ENCODE data around the gene SBNO2. TPM values are rescaled to one million over a fixed set of nuclear protein-coding genes. Genes with fewer than 3 reads are reported as not detected.
A peak's percentile ranks its signal among the peaks of the same experiment; 100 is the strongest.

SBNO2 gene
- total and polyA plus RNA-seq, 9 of the 15 experiments (the other 6 are each of a cell fraction or from before 2014, with no cell fraction given), result 0.01 to 46.2 (median 6.7) TPM

DNA sequence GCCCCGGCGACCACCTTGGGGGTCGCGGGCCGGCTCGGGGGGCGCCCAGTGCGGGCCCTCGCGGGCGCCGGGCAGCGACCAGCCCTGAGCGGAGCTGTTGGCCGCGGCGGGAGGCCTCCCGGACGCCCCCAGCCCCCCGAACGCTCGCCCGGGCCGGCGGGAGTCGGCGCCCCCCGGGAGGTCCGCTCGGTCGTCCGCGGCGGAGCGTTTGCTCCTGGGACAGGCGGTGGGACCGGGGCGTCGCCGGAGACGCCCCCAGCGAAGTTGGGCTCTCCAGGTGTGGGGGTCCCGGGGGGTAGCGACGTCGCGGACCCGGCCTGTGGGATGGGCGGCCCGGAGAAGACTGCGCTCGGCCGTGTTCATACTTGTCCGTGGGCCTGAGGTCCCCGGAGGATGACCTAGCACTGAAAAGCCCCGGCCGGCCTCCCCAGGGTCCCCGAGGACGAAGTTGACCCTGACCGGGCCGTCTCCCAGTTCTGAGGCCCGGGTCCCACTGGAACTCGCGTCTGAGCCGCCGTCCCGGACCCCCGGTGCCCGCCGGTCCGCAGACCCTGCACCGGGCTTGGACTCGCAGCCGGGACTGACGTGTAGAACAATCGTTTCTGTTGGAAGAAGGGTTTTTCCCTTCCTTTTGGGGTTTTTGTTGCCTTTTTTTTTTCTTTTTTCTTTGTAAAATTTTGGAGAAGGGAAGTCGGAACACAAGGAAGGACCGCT, 32.2 kb upstream of the SBNO2 start (continued):
- TF ChIP-seq ZBTB7A (IDR thresholded peaks at IDR 0.05; ENCODE audit: borderline replicate concordance, control insufficient read depth, low read depth, low read length), result peak; percentile 51; the same call in 1 of the 2 replicates
- TF ChIP-seq, protein P1, sequence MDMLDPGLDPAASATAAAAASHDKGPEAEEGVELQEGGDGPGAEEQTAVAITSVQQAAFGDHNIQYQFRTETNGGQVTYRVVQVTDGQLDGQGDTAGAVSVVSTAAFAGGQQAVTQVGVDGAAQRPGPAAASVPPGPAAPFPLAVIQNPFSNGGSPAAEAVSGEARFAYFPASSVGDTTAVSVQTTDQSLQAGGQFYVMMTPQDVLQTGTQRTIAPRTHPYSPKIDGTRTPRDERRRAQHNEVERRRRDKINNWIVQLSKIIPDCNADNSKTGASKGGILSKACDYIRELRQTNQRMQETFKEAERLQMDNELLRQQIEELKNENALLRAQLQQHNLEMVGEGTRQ (CRISPR knock-in tag; IDR thresholded peaks at IDR 0.05), result no peak
- TF ChIP-seq MAFK (IDR thresholded peaks at IDR 0.05; ENCODE audit: low read length), result no peak
- TF ChIP-seq, protein P2, sequence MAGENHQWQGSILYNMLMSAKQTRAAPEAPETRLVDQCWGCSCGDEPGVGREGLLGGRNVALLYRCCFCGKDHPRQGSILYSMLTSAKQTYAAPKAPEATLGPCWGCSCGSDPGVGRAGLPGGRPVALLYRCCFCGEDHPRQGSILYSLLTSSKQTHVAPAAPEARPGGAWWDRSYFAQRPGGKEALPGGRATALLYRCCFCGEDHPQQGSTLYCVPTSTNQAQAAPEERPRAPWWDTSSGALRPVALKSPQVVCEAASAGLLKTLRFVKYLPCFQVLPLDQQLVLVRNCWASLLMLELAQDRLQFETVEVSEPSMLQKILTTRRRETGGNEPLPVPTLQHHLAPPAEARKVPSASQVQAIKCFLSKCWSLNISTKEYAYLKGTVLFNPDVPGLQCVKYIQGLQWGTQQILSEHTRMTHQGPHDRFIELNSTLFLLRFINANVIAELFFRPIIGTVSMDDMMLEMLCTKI (IDR thresholded peaks at IDR 0.05; ENCODE audit: partially characterized antibody), result no peak
- peak; percentile 61 for TF ChIP-seq RBFOX2 (IDR thresholded peaks at IDR 0.05; ENCODE audit: low read depth, low read length)
- no peak for TF ChIP-seq ZKSCAN3 (CRISPR knock-in tag; IDR thresholded peaks at IDR 0.05)
- TF ChIP-seq ILK (tag; IDR thresholded peaks at IDR 0.05; ENCODE audit: borderline replicate concordance, low read depth), result no peak
- 0 out of 2 replicates have a peak, but pooled peaks have one; percentile 4 for TF ChIP-seq FOXK1 (CRISPR knock-in tag; IDR thresholded peaks at IDR 0.05; ENCODE audit: borderline replicate concordance)
- peak; percentile 58 for TF ChIP-seq POLR2G (IDR thresholded peaks at IDR 0.05; ENCODE audit: low read depth, low read length)
- no peak for TF ChIP-seq KDM4B (IDR thresholded peaks at IDR 0.05; ENCODE audit: borderline replicate concordance in 2 of 2, low read depth in 1 of 2)
- TF ChIP-seq MAZ (CRISPR knock-in tag; conservative IDR thresholded peaks at IDR 0.05 in 1 of 2, IDR thresholded peaks at IDR 0.05 in 1 of 2), result peak in 1 of 2 experiments; percentile 13; a peak in 1 of 4 replicates
- peak; percentile 67 for TF ChIP-seq RBBP5 (IDR thresholded peaks at IDR 0.05; ENCODE audit: borderline replicate concordance, insufficient read depth, low read length, poor library complexity, severe bottlenecking)
